Right hindlimb (tissue), 1 donor: ENCODE results near the gene LIMS1.

Source experiments
- DNase-seq: peaks from one replicate; pipeline ENCODE4 v3.0.0-alpha.2; 2018

The LIMS1 gene

GRCh38 chr2:108616318-108616717, 82.0 kb downstream of the LIMS1 start:
- no peak for DNase-seq

- DNase-seq, result no peak
Measured at GRCh38 chr2:108616751-108617161, 82.5 kb downstream of the LIMS1 start.

- no peak for DNase-seq
Measured at GRCh38 chr2:108617617-108618016, 83.3 kb downstream of the LIMS1 start.

- no peak for DNase-seq
Measured at GRCh38 chr2:108619925-108620620, 85.8 kb downstream of the LIMS1 start.

GRCh38 chr2:108620656-108621055, 86.4 kb downstream of the LIMS1 start:
- DNase-seq, result no peak

GRCh38 chr2:108621087-108621559, 86.9 kb downstream of the LIMS1 start:
- no peak for DNase-seq

GRCh38 chr2:108621687-108622681, 87.7 kb downstream of the LIMS1 start:
- DNase-seq, result no peak

- DNase-seq, result no peak
Measured at GRCh38 chr2:108623616-108624015, 89.3 kb downstream of the LIMS1 start.

- no peak for DNase-seq
Measured at GRCh38 chr2:108625186-108625827, 91.0 kb downstream of the LIMS1 start.

GRCh38 chr2:108625828-108626195, 91.5 kb downstream of the LIMS1 start:
- no peak for DNase-seq

GRCh38 chr2:108626995-108627394, 92.7 kb downstream of the LIMS1 start:
- DNase-seq, result no peak

- no peak for DNase-seq
Measured at GRCh38 chr2:108627911-108628567, 93.8 kb downstream of the LIMS1 start.

- DNase-seq, result no peak
Measured at GRCh38 chr2:108628936-108629335, 94.7 kb downstream of the LIMS1 start.

GRCh38 chr2:108629417-108629816, 95.1 kb downstream of the LIMS1 start:
- no peak for DNase-seq

GRCh38 chr2:108630567-108631405, 96.5 kb downstream of the LIMS1 start:
- DNase-seq, result no peak

GRCh38 chr2:108632332-108633160, 98.3 kb downstream of the LIMS1 start:
- DNase-seq, result no peak

- no peak for DNase-seq
Measured at GRCh38 chr2:108633409-108633808, 99.1 kb downstream of the LIMS1 start.

GRCh38 chr2:108634011-108634410, 99.7 kb downstream of the LIMS1 start:
- no peak for DNase-seq

- no peak for DNase-seq
Measured at GRCh38 chr2:108634576-108635160, 100.4 kb downstream of the LIMS1 start.

- no peak for DNase-seq
Measured at GRCh38 chr2:108635630-108636354, 101.5 kb downstream of the LIMS1 start.
